ENCODE results near the gene RETNLB.

RETNLB gene, protein sequence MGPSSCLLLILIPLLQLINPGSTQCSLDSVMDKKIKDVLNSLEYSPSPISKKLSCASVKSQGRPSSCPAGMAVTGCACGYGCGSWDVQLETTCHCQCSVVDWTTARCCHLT

DNA sequence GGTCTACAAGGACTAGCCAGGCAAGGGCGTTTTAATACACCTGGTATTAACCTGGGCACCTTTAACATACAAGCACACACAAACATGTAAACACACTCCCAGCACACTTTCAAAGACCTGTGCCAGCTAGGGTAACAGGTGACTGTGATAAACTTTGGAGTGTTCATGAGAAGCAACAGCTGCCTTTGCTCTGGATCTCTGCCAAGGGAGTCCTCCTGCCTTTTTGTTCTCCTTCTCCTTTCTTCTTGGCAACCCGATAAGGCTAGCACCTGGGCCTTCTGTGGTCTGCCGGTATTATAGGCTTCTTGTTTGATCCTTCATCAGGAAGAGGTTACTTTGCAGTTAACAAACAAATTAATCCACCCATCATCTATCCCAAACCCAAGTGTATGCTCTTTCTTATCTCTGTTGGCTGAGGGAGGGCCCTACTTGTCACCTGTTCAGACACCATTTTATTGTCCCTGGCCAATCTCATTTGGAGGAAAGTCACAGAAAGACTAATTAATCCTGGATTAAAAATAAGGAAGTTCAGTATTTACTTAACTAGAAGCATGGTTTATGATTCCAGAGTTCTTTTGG is at the start of gene RETNLB:
Gene RETNLB, minus strand, starts transcription at position 7 of the 579 bp plus-strand sequence. CDS start 225 bp downstream, outside the sequence.
- TF ChIP-seq, protein P1, sequence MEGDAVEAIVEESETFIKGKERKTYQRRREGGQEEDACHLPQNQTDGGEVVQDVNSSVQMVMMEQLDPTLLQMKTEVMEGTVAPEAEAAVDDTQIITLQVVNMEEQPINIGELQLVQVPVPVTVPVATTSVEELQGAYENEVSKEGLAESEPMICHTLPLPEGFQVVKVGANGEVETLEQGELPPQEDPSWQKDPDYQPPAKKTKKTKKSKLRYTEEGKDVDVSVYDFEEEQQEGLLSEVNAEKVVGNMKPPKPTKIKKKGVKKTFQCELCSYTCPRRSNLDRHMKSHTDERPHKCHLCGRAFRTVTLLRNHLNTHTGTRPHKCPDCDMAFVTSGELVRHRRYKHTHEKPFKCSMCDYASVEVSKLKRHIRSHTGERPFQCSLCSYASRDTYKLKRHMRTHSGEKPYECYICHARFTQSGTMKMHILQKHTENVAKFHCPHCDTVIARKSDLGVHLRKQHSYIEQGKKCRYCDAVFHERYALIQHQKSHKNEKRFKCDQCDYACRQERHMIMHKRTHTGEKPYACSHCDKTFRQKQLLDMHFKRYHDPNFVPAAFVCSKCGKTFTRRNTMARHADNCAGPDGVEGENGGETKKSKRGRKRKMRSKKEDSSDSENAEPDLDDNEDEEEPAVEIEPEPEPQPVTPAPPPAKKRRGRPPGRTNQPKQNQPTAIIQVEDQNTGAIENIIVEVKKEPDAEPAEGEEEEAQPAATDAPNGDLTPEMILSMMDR (IDR thresholded peaks at IDR 0.05; ENCODE audit: unreplicated experiment in 3 of 3), result no peak
- Mint-ChIP-seq H3K27ac (no peak within 1 kb of the TSS), H3K4me1 (no peaks in the 10 kb centered on the region), H3K9me3 (peaks cover 4% of the 10 kb centered on the region), H3K4me3 (no peak within 1 kb of the TSS), H3K27me3 (ENCODE audit: low read depth) (peaks cover 3% of the 10 kb centered on the region), H3K36me3 (ENCODE audit: low read depth) (no peaks in the 10 kb centered on the region)

DNA sequence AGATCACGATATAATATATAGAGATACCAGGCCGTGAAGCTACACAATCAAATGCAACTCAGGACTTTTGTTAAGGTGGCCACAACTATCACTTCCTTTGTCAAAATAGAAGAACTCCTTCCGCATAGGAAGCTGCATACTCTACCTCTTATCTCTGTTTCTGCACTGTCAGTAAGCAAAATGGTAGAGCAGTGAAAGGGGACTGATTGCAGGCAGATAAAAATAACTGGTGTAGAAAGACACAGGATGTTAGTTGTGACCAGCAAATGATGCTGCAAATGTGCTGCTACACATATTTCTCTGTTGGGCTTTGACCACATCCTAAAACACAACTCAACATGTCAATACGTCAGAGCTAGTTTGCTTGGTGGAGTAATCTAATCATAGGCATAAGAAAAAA is 49.1 kb upstream of the RETNLB start:
- peaks cover 6% of the 10 kb centered on the region for H3K9me3 Mint-ChIP-seq
- no peak overlapping the region for H3K4me3 Mint-ChIP-seq
- H3K4me1 Mint-ChIP-seq, result no peaks in the 10 kb centered on the region
- TF ChIP-seq, protein P1 (IDR thresholded peaks at IDR 0.05; ENCODE audit: unreplicated experiment in 3 of 3), result no peak
- H3K36me3 Mint-ChIP-seq (ENCODE audit: low read depth), result no peaks in the 10 kb centered on the region
- no peak overlapping the region for H3K27ac Mint-ChIP-seq
- H3K27me3 Mint-ChIP-seq (ENCODE audit: low read depth), result no peaks in the 10 kb centered on the region

DNA sequence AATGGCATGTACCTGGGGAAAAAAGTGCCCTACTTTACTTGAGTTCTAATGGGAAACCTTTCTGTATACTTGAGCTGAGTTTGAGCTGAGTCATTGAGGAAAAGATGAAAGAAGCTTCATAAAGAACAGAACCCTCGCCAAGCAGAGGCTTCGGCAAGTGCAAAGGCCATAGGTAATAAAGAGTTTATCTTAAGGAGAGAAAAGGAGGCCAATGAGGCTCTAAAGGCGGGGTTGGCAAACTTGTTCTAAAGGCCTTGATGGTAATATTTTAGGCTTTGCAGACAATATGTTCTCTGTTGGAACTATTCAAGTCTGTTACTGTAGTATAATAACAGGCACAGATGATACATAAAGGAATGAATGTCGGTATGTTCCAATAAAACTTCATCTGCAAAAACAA is 47.8 kb upstream of the RETNLB start:
- Mint-ChIP-seq H3K36me3 (ENCODE audit: low read depth) (no peaks in the 10 kb centered on the region), H3K27me3 (ENCODE audit: low read depth) (no peaks in the 10 kb centered on the region), H3K4me1 (no peaks in the 10 kb centered on the region), H3K4me3 (no peak overlapping the region), H3K9me3 (peaks cover 6% of the 10 kb centered on the region), H3K27ac (no peak overlapping the region)
- TF ChIP-seq, protein P1 (IDR thresholded peaks at IDR 0.05; ENCODE audit: unreplicated experiment in 3 of 3), result no peak

DNA sequence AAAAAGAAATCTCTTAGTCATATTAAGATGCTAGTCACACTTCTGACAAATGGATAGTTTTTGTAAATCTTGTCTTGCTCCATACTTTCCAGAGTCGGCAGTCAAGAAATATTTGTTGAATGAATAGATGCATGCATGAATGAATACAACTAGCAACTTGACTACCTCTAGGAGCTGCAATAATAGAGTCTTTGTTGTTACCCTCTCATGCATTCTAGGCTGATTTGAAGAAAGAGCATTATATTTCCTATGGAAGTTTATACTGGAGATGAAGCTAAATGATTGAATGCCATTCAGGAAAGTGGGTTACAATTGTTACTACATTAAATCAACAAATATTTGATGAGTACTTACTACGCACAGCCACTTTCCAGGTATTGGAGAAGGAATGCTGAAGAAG is 47.2 kb upstream of the RETNLB start:
- Mint-ChIP-seq H3K9me3 (peaks cover 6% of the 10 kb centered on the region), H3K27me3 (ENCODE audit: low read depth) (no peaks in the 10 kb centered on the region), H3K4me1 (no peaks in the 10 kb centered on the region), H3K36me3 (ENCODE audit: low read depth) (no peaks in the 10 kb centered on the region), H3K27ac (no peak overlapping the region), H3K4me3 (no peak overlapping the region)
- TF ChIP-seq, protein P1 (IDR thresholded peaks at IDR 0.05; ENCODE audit: unreplicated experiment in 3 of 3), result no peak

DNA sequence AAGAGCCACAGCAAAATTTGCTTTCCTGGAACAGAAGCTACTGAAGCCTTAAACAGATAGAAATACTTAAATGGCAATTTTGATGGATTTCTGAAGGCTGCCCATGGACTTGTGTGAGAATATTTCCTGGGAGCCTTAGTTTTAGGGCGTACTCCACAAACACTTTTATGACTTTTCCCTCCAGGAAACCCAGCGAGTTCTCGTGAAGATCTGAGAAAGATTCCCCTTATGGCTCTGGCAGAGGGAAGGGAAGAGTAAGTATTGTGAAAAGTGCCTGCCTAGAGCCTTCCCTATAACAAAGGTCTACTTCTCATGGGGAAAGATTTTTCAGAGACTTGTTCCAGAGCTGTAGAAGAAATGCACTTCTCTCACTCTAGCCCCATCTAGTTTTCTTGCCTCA is 34.3 kb upstream of the RETNLB start:
- Mint-ChIP-seq H3K9me3 (peaks cover 12% of the 10 kb centered on the region), H3K4me3 (no peak overlapping the region), H3K27ac (no peak overlapping the region), H3K36me3 (ENCODE audit: low read depth) (no peaks in the 10 kb centered on the region), H3K27me3 (ENCODE audit: low read depth) (no peaks in the 10 kb centered on the region), H3K4me1 (no peaks in the 10 kb centered on the region)
- TF ChIP-seq, protein P1 (IDR thresholded peaks at IDR 0.05; ENCODE audit: unreplicated experiment in 3 of 3), result no peak

DNA sequence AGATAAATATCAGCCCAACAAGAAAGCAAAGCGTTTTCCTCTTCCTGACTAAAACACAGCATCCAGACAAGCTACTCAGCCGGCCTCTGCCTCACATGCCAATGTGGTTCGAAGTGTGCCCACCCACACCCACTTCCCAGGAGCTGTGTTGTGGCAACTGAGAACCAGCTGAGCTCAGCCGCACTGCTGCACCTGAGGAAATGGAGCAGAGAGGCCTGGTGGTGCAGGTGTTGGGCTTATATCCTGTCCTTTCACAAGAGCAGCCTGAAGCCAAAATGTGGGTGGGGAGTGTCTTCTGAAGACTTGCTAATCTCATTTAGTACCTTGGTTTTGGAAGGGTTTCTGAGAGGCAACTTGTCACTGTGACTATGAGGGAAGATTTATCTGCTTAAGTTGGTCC is 23.0 kb upstream of the RETNLB start:
- TF ChIP-seq, protein P1 (IDR thresholded peaks at IDR 0.05; ENCODE audit: unreplicated experiment in 3 of 3), result no peak
- H3K36me3 Mint-ChIP-seq (ENCODE audit: low read depth), result no peaks in the 10 kb centered on the region
- H3K9me3 Mint-ChIP-seq, result peaks cover 6% of the 10 kb centered on the region
- H3K4me3 Mint-ChIP-seq, result no peak overlapping the region
- no peaks in the 10 kb centered on the region for H3K4me1 Mint-ChIP-seq
- H3K27me3 Mint-ChIP-seq (ENCODE audit: low read depth), result no peaks in the 10 kb centered on the region
- no peak overlapping the region for H3K27ac Mint-ChIP-seq

Measured in nephron (organoid).